Measurements from ENCODE around the gene UCKL1. TPM values are rescaled to one million over a fixed set of nuclear protein-coding genes. Genes with fewer than 3 reads are reported as not detected.

UCKL1 gene
- total RNA-seq, 2 donors from 2014 or later, result 46.6 to 66.2 TPM

DNA sequence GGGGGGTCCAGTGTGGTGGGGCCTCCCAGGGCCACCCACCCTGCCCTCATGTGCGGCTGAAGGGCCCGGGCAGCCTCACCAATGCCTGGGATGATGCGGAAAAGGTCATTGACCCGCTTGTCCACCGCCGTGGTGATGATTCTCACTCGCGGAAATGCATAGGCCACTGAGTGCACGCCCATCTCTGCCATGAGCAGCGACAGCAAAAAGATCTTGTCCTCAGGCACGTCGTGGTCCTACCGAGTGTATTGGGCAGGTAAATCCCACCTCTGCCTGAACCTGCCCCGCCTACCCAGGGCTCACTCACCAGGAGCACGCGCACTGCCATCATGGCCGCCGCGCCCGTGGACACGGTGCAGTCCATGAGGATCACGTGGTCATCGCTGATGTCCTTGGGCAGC, 16.1 kb downstream of the UCKL1 start:
- H3K9me3 ChIP-seq, result no peaks in the 10 kb centered on the region
- no peaks in the 10 kb centered on the region for H3K4me1 ChIP-seq (replicated peaks)
- intact Hi-C loops (cut with DNase I), result no loop called here
- H3K4me3 ChIP-seq, result no peak overlapping the region
- 91% methylated on average over 23 of the region's 23 CpGs for WGBS
- no peaks in the 10 kb centered on the region for H3K27me3 ChIP-seq (replicated peaks; ENCODE audit: insufficient read depth)
- no peaks in the 10 kb centered on the region for H3K36me3 ChIP-seq
- no peak overlapping the region for H3K27ac ChIP-seq
- DNase-seq (ENCODE audit: low spot score), result no peak
- TF ChIP-seq POLR2A (IDR thresholded peaks at IDR 0.05) (no peak), POLR2AphosphoS5 (IDR thresholded peaks at IDR 0.05) (no peak)
- TF ChIP-seq, protein P1, sequence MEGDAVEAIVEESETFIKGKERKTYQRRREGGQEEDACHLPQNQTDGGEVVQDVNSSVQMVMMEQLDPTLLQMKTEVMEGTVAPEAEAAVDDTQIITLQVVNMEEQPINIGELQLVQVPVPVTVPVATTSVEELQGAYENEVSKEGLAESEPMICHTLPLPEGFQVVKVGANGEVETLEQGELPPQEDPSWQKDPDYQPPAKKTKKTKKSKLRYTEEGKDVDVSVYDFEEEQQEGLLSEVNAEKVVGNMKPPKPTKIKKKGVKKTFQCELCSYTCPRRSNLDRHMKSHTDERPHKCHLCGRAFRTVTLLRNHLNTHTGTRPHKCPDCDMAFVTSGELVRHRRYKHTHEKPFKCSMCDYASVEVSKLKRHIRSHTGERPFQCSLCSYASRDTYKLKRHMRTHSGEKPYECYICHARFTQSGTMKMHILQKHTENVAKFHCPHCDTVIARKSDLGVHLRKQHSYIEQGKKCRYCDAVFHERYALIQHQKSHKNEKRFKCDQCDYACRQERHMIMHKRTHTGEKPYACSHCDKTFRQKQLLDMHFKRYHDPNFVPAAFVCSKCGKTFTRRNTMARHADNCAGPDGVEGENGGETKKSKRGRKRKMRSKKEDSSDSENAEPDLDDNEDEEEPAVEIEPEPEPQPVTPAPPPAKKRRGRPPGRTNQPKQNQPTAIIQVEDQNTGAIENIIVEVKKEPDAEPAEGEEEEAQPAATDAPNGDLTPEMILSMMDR (IDR thresholded peaks at IDR 0.05), result no peak

DNA sequence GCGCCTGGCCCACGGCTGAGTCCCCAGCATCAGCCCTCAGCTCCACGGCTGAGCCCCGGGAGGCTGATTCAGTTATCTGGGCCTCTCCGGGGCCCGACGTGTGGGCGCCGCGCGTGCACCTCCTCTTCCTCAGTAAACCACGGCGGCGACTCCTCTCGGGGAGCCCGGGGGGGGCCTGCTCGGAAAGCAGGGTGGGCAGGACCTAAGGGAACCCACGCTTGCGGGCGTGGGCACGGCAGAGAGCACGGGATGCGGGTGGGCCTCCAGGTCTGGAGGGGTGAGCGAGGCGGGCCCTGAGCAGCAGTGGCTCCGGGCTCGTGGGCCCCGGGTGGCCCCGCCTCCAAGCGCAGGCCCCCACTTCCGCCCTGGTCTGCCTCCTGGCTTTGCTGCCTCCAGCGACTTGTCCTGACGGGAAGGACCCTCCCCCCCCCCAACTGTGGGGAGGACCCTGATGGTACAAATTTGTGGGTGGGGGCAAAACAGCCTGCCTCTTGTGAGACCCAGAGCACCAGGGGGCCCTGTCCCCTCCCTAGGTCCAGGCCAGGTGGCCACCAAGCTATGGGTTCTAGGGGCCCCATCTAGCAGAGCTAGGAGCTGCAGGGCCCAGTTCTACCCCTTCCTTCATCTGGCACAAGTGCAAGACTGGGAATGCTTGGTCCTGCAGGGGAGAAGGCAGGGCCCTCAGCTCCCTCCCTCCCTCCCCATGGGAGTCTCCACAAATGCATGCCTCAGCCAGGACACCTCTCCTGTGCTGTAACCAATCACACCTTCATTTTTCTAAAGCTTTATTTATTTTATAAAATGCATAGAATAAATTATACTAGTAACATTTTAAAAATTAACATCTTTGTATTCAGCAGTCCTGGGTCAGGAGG, 16.9 kb downstream of the UCKL1 start:
- intact Hi-C loops (cut with DNase I), result no loop called here
- no peak overlapping the region for H3K4me3 ChIP-seq
- TF ChIP-seq POLR2AphosphoS5 (IDR thresholded peaks at IDR 0.05) (no peak), POLR2A (IDR thresholded peaks at IDR 0.05) (no peak)
- TF ChIP-seq, protein P1 (IDR thresholded peaks at IDR 0.05), result no peak
- H3K27ac ChIP-seq, result no peak overlapping the region
- DNase-seq (ENCODE audit: low spot score), result no peak
- 87% methylated on average over 32 of the region's 33 CpGs for WGBS
- no peaks in the 10 kb centered on the region for H3K36me3 ChIP-seq
- no peaks in the 10 kb centered on the region for H3K27me3 ChIP-seq (replicated peaks; ENCODE audit: insufficient read depth)
- no peaks in the 10 kb centered on the region for H3K9me3 ChIP-seq
- no peaks in the 10 kb centered on the region for H3K4me1 ChIP-seq (replicated peaks)

DNA sequence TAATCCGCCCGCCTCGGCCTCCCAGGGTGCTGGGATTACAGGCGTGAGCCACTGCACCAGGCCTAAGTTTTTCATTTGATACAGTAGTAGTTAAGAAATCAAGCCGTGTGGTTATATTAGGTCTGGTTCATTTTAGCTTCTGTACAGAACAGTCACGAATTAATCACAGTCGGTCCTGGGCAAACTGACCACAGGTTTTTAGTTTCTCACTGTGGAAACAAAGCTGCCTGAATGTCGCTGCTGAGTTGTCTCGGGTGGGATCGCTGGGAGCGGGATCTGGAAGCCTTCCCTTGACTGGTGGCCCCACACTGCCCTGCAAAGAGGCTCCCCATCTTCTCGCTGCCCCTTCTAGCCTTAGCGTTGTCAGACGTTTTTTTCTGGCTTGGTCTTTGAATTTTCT, 18.6 kb downstream of the UCKL1 start:
- no peak overlapping the region for H3K27ac ChIP-seq
- 85% methylated on average over 14 of the region's 14 CpGs for WGBS

DNA sequence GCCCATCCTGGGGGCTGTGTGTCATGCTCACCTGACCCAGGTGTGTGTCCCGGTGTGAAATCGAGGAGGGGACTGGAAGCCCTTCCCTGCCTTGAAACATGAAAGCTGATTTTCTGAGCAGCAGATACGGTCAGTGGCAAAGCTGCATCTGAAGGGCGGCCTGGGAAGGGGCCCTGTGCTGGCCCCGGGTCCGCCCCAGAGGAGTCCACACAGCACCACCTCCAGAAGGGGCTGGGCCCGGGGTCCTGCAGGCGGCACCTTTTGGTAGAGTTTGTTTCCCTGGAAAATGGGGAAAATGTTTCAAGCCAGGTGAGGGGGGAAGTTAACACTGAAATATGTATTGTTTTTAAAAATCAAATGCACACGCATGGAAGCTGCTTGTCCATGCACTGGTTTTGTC, 20.8 kb downstream of the UCKL1 start:
- peaks cover 0 to 9% of the 10 kb centered on the region in 2 donors for H3K36me3 ChIP-seq
- DNase-seq (ENCODE audit: low spot score), result no peak
- TF ChIP-seq POLR2AphosphoS5 (IDR thresholded peaks at IDR 0.05) (no peak), POLR2A (IDR thresholded peaks at IDR 0.05) (no peak)
- TF ChIP-seq, protein P1 (IDR thresholded peaks at IDR 0.05), result no peak
- H3K9me3 ChIP-seq, result no peaks in the 10 kb centered on the region
- 89% methylated on average over 9 of the region's 9 CpGs for WGBS
- H3K4me3 ChIP-seq, result no peak overlapping the region
- intact Hi-C loops (cut with DNase I), result no loop called here
- H3K4me1 ChIP-seq (replicated peaks), result no peaks in the 10 kb centered on the region
- H3K27me3 ChIP-seq (replicated peaks; ENCODE audit: insufficient read depth), result no peaks in the 10 kb centered on the region
- H3K27ac ChIP-seq, result no peak overlapping the region

More for the DNA sequence above, 18.6 kb downstream of the UCKL1 start:
- intact Hi-C loops (cut with DNase I), result no loop called here
- Histone ChIP-seq H3K27me3 (replicated peaks; ENCODE audit: insufficient read depth) (no peaks in the 10 kb centered on the region), H3K4me3 (no peak overlapping the region), H3K9me3 (no peaks in the 10 kb centered on the region), H3K36me3 (no peaks in the 10 kb centered on the region), H3K4me1 (replicated peaks) (no peaks in the 10 kb centered on the region)
- TF ChIP-seq, protein P1 (IDR thresholded peaks at IDR 0.05), result no peak
- TF ChIP-seq POLR2AphosphoS5 (IDR thresholded peaks at IDR 0.05) (no peak), POLR2A (IDR thresholded peaks at IDR 0.05) (no peak)
- no peak for DNase-seq (ENCODE audit: low spot score)

All from prostate gland (tissue), 2 donors.